Trophoblast cell (in vitro differentiated cells and primary cell): Measurements from ENCODE around the gene LUM.

Experiments used
- DNase-seq, 2 donors: peaks; one replicate each; pipeline ENCODE4 v3.0.0-alpha.2; 2016
- H2AFZ ChIP-seq: 2 replicates; pipeline ENCODE4 v1.6.1; 2013; ENCODE audit warnings: low read length, moderate library complexity, mild to moderate bottlenecking; ENCODE audit not compliant: insufficient read depth, poor library complexity
- H2AK5ac ChIP-seq: 2 replicates; pipeline ENCODE4 v1.6.1; 2013; ENCODE audit warnings: mild to moderate bottlenecking, low read length
- H2BK120ac ChIP-seq: 2 replicates; pipeline ENCODE4 v1.6.1; 2013; ENCODE audit warnings: low read length, mild to moderate bottlenecking, moderate library complexity; ENCODE audit not compliant: insufficient read depth, poor library complexity
- H2BK12ac ChIP-seq: 2 replicates; pipeline ENCODE4 v1.6.1; 2013; ENCODE audit warnings: mild to moderate bottlenecking, low read length, moderate library complexity
- H2BK5ac ChIP-seq: 2 replicates; pipeline ENCODE4 v1.6.1; 2013; ENCODE audit warnings: low read length, low read depth, moderate library complexity, mild to moderate bottlenecking; ENCODE audit not compliant: poor library complexity
- H3K14ac ChIP-seq: 2 replicates; pipeline ENCODE4 v1.6.1; 2013; ENCODE audit warnings: mild to moderate bottlenecking, low read length
- H3K18ac ChIP-seq: 2 replicates; pipeline ENCODE4 v1.6.1; 2013; ENCODE audit warnings: mild to moderate bottlenecking, low read length
- H3K23ac ChIP-seq: 2 replicates; pipeline ENCODE4 v1.6.1; 2013; ENCODE audit warnings: low read length
- H3K27ac ChIP-seq: 2 replicates; pipeline ENCODE4 v1.5.1; 2013; ENCODE audit warnings: low read depth, mild to moderate bottlenecking, inconsistent platforms, low read length, moderate library complexity
- H3K27me3 ChIP-seq: 2 replicates; pipeline ENCODE4 v1.6.1; 2013; ENCODE audit warnings: inconsistent platforms, mild to moderate bottlenecking, low read length, moderate library complexity; ENCODE audit not compliant: insufficient read depth
- H3K36me3 ChIP-seq, 2 experiments: 1 replicate in 1 of 2; 2 replicates in 1 of 2; pipeline ENCODE4 v1.6.1; 2013; ENCODE audit warnings: low read length in 2 of 2, mild to moderate bottlenecking in 2 of 2, moderate library complexity in 1 of 2; ENCODE audit not compliant: insufficient read depth in 2 of 2, control insufficient read depth in 1 of 2
- H3K4ac ChIP-seq: 2 replicates; pipeline ENCODE4 v1.6.1; 2013; ENCODE audit warnings: low read depth, mild to moderate bottlenecking, low read length, moderate library complexity
- H3K4me1 ChIP-seq, 2 experiments: 1 replicate in 1 of 2; 2 replicates in 1 of 2; pipeline ENCODE4 v1.6.1; 2013; ENCODE audit warnings: low read length in 2 of 2, mild to moderate bottlenecking in 2 of 2, moderate library complexity in 1 of 2; ENCODE audit not compliant: insufficient read depth in 2 of 2, control insufficient read depth in 1 of 2
- H3K4me2 ChIP-seq: 2 replicates; pipeline ENCODE4 v1.6.1; 2013; ENCODE audit warnings: inconsistent platforms, mild to moderate bottlenecking, low read length, moderate library complexity
- H3K4me3 ChIP-seq: 2 replicates; pipeline ENCODE4 v1.5.1; 2013; ENCODE audit warnings: mild to moderate bottlenecking, low read depth, low read length, inconsistent platforms
- H3K79me1 ChIP-seq: one replicate; pipeline ENCODE4 v1.6.1; 2013; ENCODE audit warnings: low read length
- H3K79me2 ChIP-seq: 2 replicates; pipeline ENCODE4 v1.6.1; 2013; ENCODE audit warnings: low read length, mild to moderate bottlenecking; ENCODE audit not compliant: control insufficient read depth, insufficient read depth, poor library complexity
- H3K9ac ChIP-seq: 2 replicates; pipeline ENCODE4 v1.6.1; 2013; ENCODE audit warnings: mild to moderate bottlenecking, low read length
- H3K9me3 ChIP-seq: 2 replicates; pipeline ENCODE4 v1.6.1; 2013; ENCODE audit warnings: low read depth, mild to moderate bottlenecking, control low read depth, inconsistent platforms, low read length; ENCODE audit not compliant: insufficient read depth
- H4K12ac ChIP-seq: 2 replicates; pipeline ENCODE4 v1.6.1; 2013; ENCODE audit warnings: low read depth, mild to moderate bottlenecking, low read length, moderate library complexity
- H4K8ac ChIP-seq: 2 replicates; pipeline ENCODE4 v1.6.1; 2013; ENCODE audit warnings: low read depth, mild to moderate bottlenecking, low read length, moderate library complexity
- H4K91ac ChIP-seq: one replicate; pipeline ENCODE4 v1.6.1; 2013; ENCODE audit warnings: low read depth, mild to moderate bottlenecking, low read length, moderate library complexity
- WGBS: extraction: QIAGEN DNeasy Blood & Tissue Kit; methylation state at CpG from one replicate; pipeline ENCODE4 v1.1.7; 2013; ENCODE audit warnings: missing lambda C conversion rate; ENCODE audit not compliant: insufficient read length, insufficient coverage; ENCODE audit errors: extremely low coverage; 5-methylcytosine and 5-hydroxymethylcytosine counted together

The LUM gene

DNA sequence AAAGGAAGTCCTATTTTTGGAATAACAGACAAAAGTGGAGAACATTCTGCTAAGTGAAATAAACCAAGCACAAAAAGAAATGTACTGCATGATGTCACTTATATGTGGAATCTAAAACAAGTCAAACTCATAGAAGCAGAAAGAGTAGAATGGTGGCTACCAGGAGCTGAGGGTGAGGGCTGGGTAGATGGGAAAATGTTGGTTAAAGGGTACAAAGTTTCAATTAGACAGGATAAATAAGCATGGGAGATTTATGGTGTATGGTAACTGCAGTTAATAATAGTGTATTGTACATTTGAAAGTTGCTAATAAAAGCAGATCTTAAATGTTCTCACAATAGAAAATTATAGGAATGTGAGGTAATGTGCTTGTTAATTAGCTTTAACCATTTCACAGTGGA, 12.8 kb downstream of the LUM start:
- Histone ChIP-seq H3K18ac (no peak overlapping the region), H3K14ac (no peak overlapping the region), H3K27ac (peak overlapping the region; percentile 77), H3K79me1 (peaks cover 2% of the 10 kb centered on the region), H3K36me3 (peaks cover 0 to 4% of the 10 kb centered on the region in 2 experiments), H3K9me3 (peaks cover 2% of the 10 kb centered on the region), H2AK5ac (no peak overlapping the region), H3K79me2 (no peaks in the 10 kb centered on the region), H2AFZ (no peak overlapping the region), H3K27me3 (no peaks in the 10 kb centered on the region), H3K4me1 (no peaks in the 10 kb centered on the region), H3K4ac (no peak overlapping the region), H3K23ac (no peak overlapping the region), H4K12ac (no peak overlapping the region), H4K91ac (no peak overlapping the region), H2BK12ac (no peak overlapping the region), H4K8ac (no peak overlapping the region), H3K4me3 (no peak overlapping the region), H2BK120ac (no peak overlapping the region), H2BK5ac (no peak overlapping the region), H3K4me2 (no peak overlapping the region), H3K9ac (no peak overlapping the region)
- no peak for DNase-seq

DNA sequence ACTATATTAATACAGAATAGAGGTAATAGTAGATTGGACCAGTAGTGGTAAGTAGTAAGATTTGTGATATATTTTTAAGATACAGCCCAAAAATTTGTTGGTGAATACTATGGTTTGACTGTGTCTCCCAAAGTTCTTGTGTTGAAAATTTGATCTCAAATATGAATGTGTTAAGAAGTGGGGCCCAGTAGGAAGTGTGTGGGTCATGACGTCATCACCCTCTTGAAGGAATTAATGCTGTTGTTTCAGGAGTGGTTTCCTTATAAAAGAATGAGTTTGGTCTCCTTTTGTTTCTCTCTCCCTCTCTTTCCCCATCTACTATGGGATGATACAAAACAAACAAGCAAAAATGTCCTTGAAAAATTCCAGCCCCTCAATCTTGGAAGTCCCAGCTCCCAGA, 16.3 kb downstream of the LUM start:
- Histone ChIP-seq H3K4me2 (no peak overlapping the region), H2AFZ (no peak overlapping the region), H3K36me3 (peaks cover 0 to 3% of the 10 kb centered on the region in 2 experiments), H4K91ac (no peak overlapping the region), H3K9ac (no peak overlapping the region), H2BK120ac (no peak overlapping the region), H2AK5ac (no peak overlapping the region), H3K4me3 (no peak overlapping the region), H3K14ac (no peak overlapping the region), H2BK12ac (no peak overlapping the region), H2BK5ac (no peak overlapping the region), H3K18ac (no peak overlapping the region), H3K4me1 (peaks cover 0 to 11% of the 10 kb centered on the region in 2 experiments), H3K4ac (no peak overlapping the region), H4K8ac (no peak overlapping the region), H3K23ac (no peak overlapping the region), H4K12ac (no peak overlapping the region), H3K27me3 (no peaks in the 10 kb centered on the region), H3K9me3 (peaks cover 6% of the 10 kb centered on the region), H3K79me2 (no peaks in the 10 kb centered on the region), H3K79me1 (peaks cover 7% of the 10 kb centered on the region), H3K27ac (no peak overlapping the region)
- no peak for DNase-seq
- no CpG with 5 or more reads among the region's 1 CpG for WGBS

DNA sequence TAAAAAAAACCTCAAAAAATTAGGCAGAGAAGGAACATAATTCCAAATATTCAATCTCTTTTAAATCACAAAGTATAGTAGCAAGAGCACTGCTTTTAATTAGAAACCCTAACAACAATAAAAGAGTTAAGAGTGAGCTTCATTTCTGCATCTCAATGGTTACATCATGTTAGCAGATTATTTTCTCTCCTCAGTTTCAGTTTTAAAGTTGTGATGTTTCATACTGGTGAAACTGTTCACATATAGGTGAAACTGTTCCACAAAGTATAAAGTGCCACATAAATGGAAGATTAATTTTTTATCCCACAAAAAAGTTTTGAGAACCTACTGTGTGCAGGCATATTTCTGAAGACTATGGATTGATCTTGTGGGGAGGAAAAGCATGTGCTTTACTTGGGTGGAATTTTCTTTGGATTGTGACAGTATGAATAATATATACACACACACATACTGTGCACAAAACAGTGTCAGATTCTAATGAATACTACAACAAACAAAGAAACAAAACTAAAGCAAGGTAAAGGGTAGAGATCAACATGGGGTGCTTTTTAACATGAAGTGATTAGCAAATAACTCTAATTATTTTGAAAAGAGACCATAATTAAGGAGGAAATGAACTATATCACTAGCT, 17.1 kb downstream of the LUM start:
- Histone ChIP-seq H3K14ac (no peak overlapping the region), H3K79me2 (no peaks in the 10 kb centered on the region), H2BK12ac (no peak overlapping the region), H3K4me2 (no peak overlapping the region), H3K9ac (no peak overlapping the region), H2BK120ac (no peak overlapping the region), H3K79me1 (peaks cover 7% of the 10 kb centered on the region), H3K4me3 (no peak overlapping the region), H3K23ac (no peak overlapping the region), H3K27me3 (no peaks in the 10 kb centered on the region), H3K18ac (no peak overlapping the region), H3K27ac (no peak overlapping the region), H3K4ac (no peak overlapping the region), H3K36me3 (peaks cover 0 to 3% of the 10 kb centered on the region in 2 experiments), H4K12ac (no peak overlapping the region), H2AK5ac (no peak overlapping the region), H3K9me3 (peaks cover 6% of the 10 kb centered on the region), H4K8ac (no peak overlapping the region), H3K4me1 (peaks cover 0 to 11% of the 10 kb centered on the region in 2 experiments), H2BK5ac (no peak overlapping the region), H4K91ac (no peak overlapping the region), H2AFZ (no peak overlapping the region)
- DNase-seq: no peak

DNA sequence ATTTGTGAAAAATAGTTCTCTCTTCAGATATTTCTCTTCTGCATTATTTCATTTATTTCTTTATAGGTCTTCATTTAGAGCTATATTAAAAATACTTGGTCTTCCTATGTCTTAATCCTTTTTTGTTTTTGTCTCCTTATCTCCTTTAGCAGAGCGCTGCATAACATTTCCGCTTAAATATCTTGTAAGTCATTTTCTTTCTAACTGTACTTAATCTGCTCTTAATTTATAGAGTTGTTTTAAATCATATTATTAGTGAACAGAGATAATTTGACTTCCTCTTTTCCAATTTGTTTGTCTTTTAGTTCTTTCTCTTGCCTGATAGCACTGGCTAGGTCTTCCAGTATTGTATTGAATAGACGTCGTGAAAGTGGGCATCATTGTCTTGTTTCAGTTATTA, 18.0 kb downstream of the LUM start:
- peaks cover 0 to 11% of the 10 kb centered on the region in 2 experiments for H3K4me1 ChIP-seq
- H3K23ac ChIP-seq: no peak overlapping the region
- no peak overlapping the region for H3K9ac ChIP-seq
- no peaks in the 10 kb centered on the region for H3K27me3 ChIP-seq
- H3K9me3 ChIP-seq: peaks cover 6% of the 10 kb centered on the region
- H3K36me3 ChIP-seq: peaks cover 0 to 3% of the 10 kb centered on the region in 2 experiments
- H3K18ac ChIP-seq: no peak overlapping the region
- DNase-seq: no peak
- H3K14ac ChIP-seq: no peak overlapping the region
- H2BK12ac ChIP-seq: no peak overlapping the region
- WGBS: no CpG with 5 or more reads among the region's 4 CpGs
- no peak overlapping the region for H3K4me2 ChIP-seq
- H4K12ac ChIP-seq: no peak overlapping the region
- no peak overlapping the region for H4K8ac ChIP-seq
- H3K79me1 ChIP-seq: peaks cover 7% of the 10 kb centered on the region
- no peak overlapping the region for H3K4ac ChIP-seq
- no peak overlapping the region for H2AK5ac ChIP-seq
- no peak overlapping the region for H2BK5ac ChIP-seq
- no peak overlapping the region for H2AFZ ChIP-seq
- no peak overlapping the region for H3K27ac ChIP-seq
- no peak overlapping the region for H2BK120ac ChIP-seq
- no peaks in the 10 kb centered on the region for H3K79me2 ChIP-seq
- no peak overlapping the region for H4K91ac ChIP-seq
- H3K4me3 ChIP-seq: no peak overlapping the region
